Natural killer cell (primary cell): ENCODE data around the gene MYD88. TPM values are rescaled to one million over a fixed set of nuclear protein-coding genes. Genes with fewer than 3 reads are reported as not detected.

Experiments
- ATAC-seq, 3 donors: fragments of 150-1000 bp in 2 of 3; fragments of 200-7000 bp in 1 of 3; cut with Tn5 transposase; 1 replicate in 1 of 3; 2 replicates in 2 of 3; pipeline ENCODE4 v1.10.0; 2021; ENCODE audit warnings: mild to moderate bottlenecking in 2 of 3, moderate library complexity in 2 of 3
- DNase-seq, 2 donors: peaks; one replicate each; pipeline versions ENCODE4 v3.0.0 to v3.0.0-alpha.2; 2013 to 2021; ENCODE audit warnings: mixed read lengths in 1 of 2
- H3K27ac ChIP-seq: one replicate; pipeline ENCODE4 v1.5.1; 2013; ENCODE audit warnings: mild to moderate bottlenecking, low read length
- H3K27me3 ChIP-seq: one replicate; pipeline ENCODE4 v1.6.1; 2013; ENCODE audit warnings: low read length; ENCODE audit not compliant: control insufficient read depth, insufficient read depth
- H3K36me3 ChIP-seq: one replicate; pipeline ENCODE4 v1.6.1; 2013; ENCODE audit warnings: low read length; ENCODE audit not compliant: control insufficient read depth, insufficient read depth
- H3K4me1 ChIP-seq: one replicate; pipeline ENCODE4 v1.6.1; 2013; ENCODE audit warnings: low read length; ENCODE audit not compliant: control insufficient read depth, insufficient read depth
- H3K4me3 ChIP-seq: one replicate; pipeline ENCODE4 v1.5.1; 2013; ENCODE audit warnings: low read length
- H3K9me3 ChIP-seq: one replicate; pipeline ENCODE4 v1.6.1; 2013; ENCODE audit warnings: low read length; ENCODE audit not compliant: control insufficient read depth, insufficient read depth
- H3K27ac Mint-ChIP-seq, 2 donors: one replicate each; pipeline ENCODE4 v1.8.0; 2022; ENCODE audit warnings: mild to moderate bottlenecking in 2 of 2, mixed read lengths in 2 of 2, moderate library complexity in 1 of 2
- H3K27me3 Mint-ChIP-seq, 2 donors: one replicate each; pipeline ENCODE4 v1.8.0; 2022; ENCODE audit warnings: low read depth in 2 of 2, mixed read lengths in 2 of 2
- H3K36me3 Mint-ChIP-seq: one replicate; pipeline ENCODE4 v1.8.0; 2022; ENCODE audit warnings: mixed read lengths
- H3K4me1 Mint-ChIP-seq, 2 donors: one replicate each; pipeline ENCODE4 v1.8.0; 2022; ENCODE audit warnings: mixed read lengths in 2 of 2
- H3K4me3 Mint-ChIP-seq: one replicate; pipeline ENCODE4 v1.8.0; 2022; ENCODE audit warnings: mild to moderate bottlenecking, moderate library complexity, mixed read lengths
- H3K9me3 Mint-ChIP-seq, 2 donors: one replicate each; pipeline ENCODE4 v1.8.0; 2022; ENCODE audit warnings: mixed read lengths in 2 of 2
- WGBS: methylation state at CpG from one replicate; pipeline ENCODE4 v1.1.7; 2013; ENCODE audit warnings: missing lambda C conversion rate; ENCODE audit not compliant: insufficient coverage; 5-methylcytosine and 5-hydroxymethylcytosine counted together
- intact Hi-C: fragments of 100-400 bp; cut with micrococcal nuclease; formaldehyde crosslinking; loops from one replicate; pipeline ENCODE4 v1.14.2; 2022
- total RNA-seq, 4 donors: library from RNA; stranded (reverse); fragments of 120-200 nt in 1 of 4; gene quantifications; one replicate each; pipeline versions ENCODE4 v1.2.3 to v1.2.4, GENCODE V29; 2013 to 2022
- TF ChIP-seq, protein P1 (sequence below): fragments of 200-600 bp; IDR thresholded peaks from one replicate; pipeline ENCODE4 v1.8.0; 2022; ENCODE audit warnings: antibody characterized with exemption

MYD88 gene
- total RNA-seq, 3 donors from 2014 or later (not counting 1 experiment from before 2014, with no cell fraction given), result 60.5 to 71.0 (median 67.7) TPM

DNA sequence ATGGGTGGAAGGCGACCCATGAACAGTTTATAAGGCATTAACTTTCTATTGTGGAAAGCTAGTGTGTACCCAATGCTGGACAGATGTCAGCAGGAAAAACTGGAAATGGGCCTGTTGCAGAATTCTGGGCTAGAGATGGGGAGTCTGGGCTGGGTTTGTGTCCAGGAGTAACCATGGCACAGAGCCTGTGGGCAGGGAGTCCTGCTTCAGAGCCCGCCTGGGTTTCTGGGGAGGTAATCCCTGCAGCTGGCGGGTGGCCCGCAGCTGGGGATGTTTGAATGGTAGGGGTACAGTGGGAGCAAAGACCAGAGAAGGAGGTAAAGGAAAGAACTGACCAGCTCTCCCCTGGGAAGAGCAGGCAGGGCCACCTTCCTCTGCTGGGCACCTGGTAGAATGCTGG, 27.3 kb upstream of the MYD88 start:
- Histone ChIP-seq H3K27ac (no peak overlapping the region), H3K4me1 (peaks cover 9% of the 10 kb centered on the region), H3K4me3 (no peak overlapping the region), H3K36me3 (no peaks in the 10 kb centered on the region), H3K9me3 (no peaks in the 10 kb centered on the region), H3K27me3 (no peaks in the 10 kb centered on the region)
- H3K36me3 Mint-ChIP-seq, result no peaks in the 10 kb centered on the region
- no peak for DNase-seq
- TF ChIP-seq, protein P1, sequence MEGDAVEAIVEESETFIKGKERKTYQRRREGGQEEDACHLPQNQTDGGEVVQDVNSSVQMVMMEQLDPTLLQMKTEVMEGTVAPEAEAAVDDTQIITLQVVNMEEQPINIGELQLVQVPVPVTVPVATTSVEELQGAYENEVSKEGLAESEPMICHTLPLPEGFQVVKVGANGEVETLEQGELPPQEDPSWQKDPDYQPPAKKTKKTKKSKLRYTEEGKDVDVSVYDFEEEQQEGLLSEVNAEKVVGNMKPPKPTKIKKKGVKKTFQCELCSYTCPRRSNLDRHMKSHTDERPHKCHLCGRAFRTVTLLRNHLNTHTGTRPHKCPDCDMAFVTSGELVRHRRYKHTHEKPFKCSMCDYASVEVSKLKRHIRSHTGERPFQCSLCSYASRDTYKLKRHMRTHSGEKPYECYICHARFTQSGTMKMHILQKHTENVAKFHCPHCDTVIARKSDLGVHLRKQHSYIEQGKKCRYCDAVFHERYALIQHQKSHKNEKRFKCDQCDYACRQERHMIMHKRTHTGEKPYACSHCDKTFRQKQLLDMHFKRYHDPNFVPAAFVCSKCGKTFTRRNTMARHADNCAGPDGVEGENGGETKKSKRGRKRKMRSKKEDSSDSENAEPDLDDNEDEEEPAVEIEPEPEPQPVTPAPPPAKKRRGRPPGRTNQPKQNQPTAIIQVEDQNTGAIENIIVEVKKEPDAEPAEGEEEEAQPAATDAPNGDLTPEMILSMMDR, result no peak
- H3K27me3 Mint-ChIP-seq, result no peaks in the 10 kb centered on the region
- intact Hi-C loops, result no loop called here
- no peak overlapping the region for H3K27ac Mint-ChIP-seq
- H3K9me3 Mint-ChIP-seq, result no peaks in the 10 kb centered on the region
- ATAC-seq, result no peak
- no peak overlapping the region for H3K4me3 Mint-ChIP-seq
- WGBS, result 94% methylated on average over 4 of the region's 4 CpGs
- peaks cover 0 to 10% of the 10 kb centered on the region in 2 donors for H3K4me1 Mint-ChIP-seq

DNA sequence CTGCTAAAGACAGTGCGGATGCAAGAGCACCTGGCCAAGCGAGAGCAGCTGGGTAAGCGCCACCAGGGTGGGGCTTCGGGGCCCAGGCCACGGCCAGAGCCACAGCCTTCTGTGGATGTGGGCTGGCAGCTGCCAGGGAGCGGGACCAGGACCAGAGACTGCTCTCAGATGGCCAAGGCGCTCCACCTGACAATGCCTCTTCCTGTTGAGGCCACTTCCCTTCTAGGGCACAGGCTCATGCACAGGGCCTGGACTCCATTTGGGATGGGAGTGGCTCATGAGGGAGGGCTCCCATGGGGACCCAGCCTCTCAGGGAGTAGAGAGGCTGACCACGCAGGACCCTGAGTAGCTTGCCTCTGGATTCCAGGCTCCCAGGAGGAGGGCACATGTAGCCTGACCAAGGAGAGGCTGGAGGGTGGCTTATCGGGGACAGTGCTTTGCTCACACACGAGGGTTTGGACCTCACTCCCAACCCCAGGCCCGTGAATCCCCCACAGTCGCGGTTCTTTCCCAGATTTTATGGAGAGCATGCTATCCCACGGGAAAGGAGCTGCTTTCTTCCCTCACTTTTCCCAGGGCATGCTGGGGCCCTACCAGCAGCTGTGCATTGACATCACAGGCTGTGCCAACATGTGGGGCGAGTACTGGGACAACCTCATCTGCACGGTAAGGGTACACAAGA, 26.6 kb upstream of the MYD88 start:
- H3K27me3 Mint-ChIP-seq, result no peaks in the 10 kb centered on the region
- DNase-seq, result peak in 1 of 2 donors; percentile 11
- Histone ChIP-seq H3K27ac (no peak overlapping the region), H3K27me3 (no peaks in the 10 kb centered on the region), H3K4me3 (no peak overlapping the region), H3K9me3 (no peaks in the 10 kb centered on the region), H3K4me1 (peaks cover 9% of the 10 kb centered on the region), H3K36me3 (no peaks in the 10 kb centered on the region)
- TF ChIP-seq, protein P1, result no peak
- peaks cover 0 to 10% of the 10 kb centered on the region in 2 donors for H3K4me1 Mint-ChIP-seq
- no peak overlapping the region for H3K4me3 Mint-ChIP-seq
- H3K36me3 Mint-ChIP-seq, result no peaks in the 10 kb centered on the region
- no peak overlapping the region for H3K27ac Mint-ChIP-seq
- WGBS, result 86% methylated on average over 16 of the region's 16 CpGs
- ATAC-seq, result no peak
- intact Hi-C loops, result no loop called here
- H3K9me3 Mint-ChIP-seq, result no peaks in the 10 kb centered on the region

GRCh38 chr3:38112378-38112761, 26.1 kb upstream of the MYD88 start:
- ATAC-seq (no peak), DNase-seq (no peak)
- Mint-ChIP-seq H3K4me1 (peaks cover 0 to 10% of the 10 kb centered on the region in 2 donors), H3K4me3 (no peak overlapping the region), H3K36me3 (no peaks in the 10 kb centered on the region), H3K9me3 (no peaks in the 10 kb centered on the region), H3K27ac (no peak overlapping the region), H3K27me3 (no peaks in the 10 kb centered on the region)
- no peak overlapping the region for H3K4me3 ChIP-seq
- no peaks in the 10 kb centered on the region for H3K27me3 ChIP-seq
- TF ChIP-seq, protein P1, result no peak
- H3K36me3 ChIP-seq, result no peaks in the 10 kb centered on the region
- intact Hi-C loops, result no loop called here
- WGBS, result 88% methylated on average over 7 of the region's 7 CpGs
- H3K4me1 ChIP-seq, result peaks cover 9% of the 10 kb centered on the region
- no peak overlapping the region for H3K27ac ChIP-seq
- no peaks in the 10 kb centered on the region for H3K9me3 ChIP-seq
